ENCODE results near the gene GPR25.
"Not testable (repeated sequence)": the region's sequence is repeated elsewhere in the genome, so short reads cannot be mapped to it uniquely, and the experiment has no call there.

Gene GPR25

DNA sequence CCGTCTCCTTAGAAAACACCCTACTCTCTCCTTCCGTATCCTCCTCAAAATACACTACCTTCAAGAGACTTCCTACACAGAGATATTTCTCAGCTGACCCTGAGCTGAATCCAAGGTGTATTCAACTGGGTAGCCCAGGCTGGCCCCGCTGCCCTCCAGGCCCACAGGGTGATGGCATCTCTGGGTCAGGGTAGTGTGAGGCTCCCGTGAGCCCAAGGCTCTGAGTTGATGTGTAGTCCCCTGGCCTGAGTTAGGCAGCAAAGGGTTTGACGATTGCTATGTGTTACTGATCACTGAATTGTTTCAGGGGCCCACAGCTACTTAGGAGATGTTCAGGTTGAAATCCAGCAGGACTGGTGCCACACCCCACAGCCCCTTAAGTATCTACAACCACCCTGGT lies 28.6 kb downstream of the GPR25 start:
- H3K4me3 ChIP-seq (ENCODE audit: low read length) = no peak overlapping the region
- H3K36me3 ChIP-seq (ENCODE audit: insufficient read depth, low read length) = peaks cover 69% of the 10 kb centered on the region
- no peaks in the 10 kb centered on the region for H3K9me3 ChIP-seq (ENCODE audit: low read length)
- no peak overlapping the region for H2AFZ ChIP-seq (ENCODE audit: low read depth, low read length)
- H3K27me3 ChIP-seq (ENCODE audit: insufficient read depth, low read length) = no peaks in the 10 kb centered on the region
- no peaks in the 10 kb centered on the region for H3K4me1 ChIP-seq (ENCODE audit: insufficient read depth, low read length)

DNA sequence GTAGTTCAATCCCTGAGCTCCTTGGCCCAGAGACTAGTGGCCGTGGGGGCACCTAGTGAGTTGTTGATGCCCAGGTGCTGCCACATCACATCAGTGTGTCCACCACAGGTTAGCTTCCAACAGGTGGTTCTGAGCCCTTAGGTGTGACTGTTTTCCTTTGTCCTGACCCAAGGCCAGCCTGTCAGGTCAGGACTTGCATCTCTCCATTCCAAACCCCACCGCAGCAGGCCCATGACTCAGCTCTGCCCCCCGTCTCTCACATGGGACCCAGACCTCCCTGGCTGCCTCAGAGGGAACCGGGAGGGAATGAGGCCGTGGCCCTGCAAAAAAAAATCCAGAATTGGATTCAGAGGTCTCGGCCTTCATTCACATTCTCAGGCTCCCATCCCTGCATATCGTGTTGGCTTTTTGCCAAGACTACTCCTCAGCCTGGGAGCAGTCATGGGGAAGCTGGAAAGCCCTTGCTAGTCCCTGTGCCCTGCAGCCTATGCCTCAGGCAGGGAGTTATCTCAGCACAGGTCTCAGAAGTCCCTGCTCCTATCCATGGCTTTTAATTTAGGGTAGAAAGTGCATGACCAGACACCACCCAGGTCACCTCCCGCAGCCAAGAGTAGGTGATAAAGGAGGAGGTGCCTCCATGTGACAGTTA lies 29.1 kb downstream of the GPR25 start:
- H2AFZ ChIP-seq (ENCODE audit: low read depth, low read length) = no peak overlapping the region
- H3K36me3 ChIP-seq (ENCODE audit: insufficient read depth, low read length) = peaks cover 75% of the 10 kb centered on the region
- no peak overlapping the region for H3K4me3 ChIP-seq (ENCODE audit: low read length)
- no peaks in the 10 kb centered on the region for H3K9me3 ChIP-seq (ENCODE audit: low read length)
- no peaks in the 10 kb centered on the region for H3K4me1 ChIP-seq (ENCODE audit: insufficient read depth, low read length)
- H3K27me3 ChIP-seq (ENCODE audit: insufficient read depth, low read length) = no peaks in the 10 kb centered on the region

DNA sequence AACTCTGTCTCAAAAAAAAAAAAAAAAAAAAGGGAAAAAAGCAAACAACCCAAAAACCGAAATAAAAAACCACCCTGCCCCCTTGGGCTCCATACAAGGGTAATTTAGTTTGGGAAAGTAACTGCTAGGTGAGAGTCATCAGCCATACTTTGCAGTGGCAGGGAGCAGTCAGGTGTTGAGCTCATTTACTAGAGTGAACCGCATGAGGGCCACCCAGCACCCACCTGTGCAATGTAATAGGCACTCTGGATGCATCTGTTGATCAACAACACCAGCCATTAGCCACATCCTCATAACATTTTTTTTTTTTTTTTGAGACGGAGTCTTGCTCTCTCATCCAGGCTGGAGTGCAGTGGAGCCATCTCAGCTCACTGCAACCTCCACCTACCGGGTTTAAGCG lies 31.0 kb downstream of the GPR25 start:
- Histone ChIP-seq H3K4me1 (ENCODE audit: insufficient read depth, low read length) (no peaks in the 10 kb centered on the region), H3K9me3 (ENCODE audit: low read length) (no peaks in the 10 kb centered on the region), H3K27me3 (ENCODE audit: insufficient read depth, low read length) (no peaks in the 10 kb centered on the region), H2AFZ (ENCODE audit: low read depth, low read length) (no peak overlapping the region), H3K4me3 (ENCODE audit: low read length) (no peak overlapping the region), H3K36me3 (ENCODE audit: insufficient read depth, low read length) (peaks cover 74% of the 10 kb centered on the region)

DNA sequence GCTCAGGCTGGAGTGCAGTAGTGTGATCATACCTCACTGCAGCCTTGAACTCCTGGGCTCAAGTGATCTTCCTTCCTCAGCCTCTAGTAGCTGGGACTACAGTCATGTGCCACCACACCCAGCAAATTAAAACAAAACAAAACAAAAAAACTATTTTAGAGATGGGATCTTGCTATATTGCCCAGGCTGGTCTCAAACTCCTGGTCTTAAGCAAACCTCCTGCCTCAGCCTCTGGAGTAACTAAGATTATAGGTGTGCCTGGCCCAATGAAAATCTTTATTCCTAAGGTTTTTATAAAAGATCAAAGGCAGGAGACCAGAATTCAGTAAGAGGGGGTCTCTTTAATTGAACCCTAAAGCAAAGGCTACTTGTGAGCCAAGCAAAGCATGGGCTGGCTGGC lies 32.0 kb downstream of the GPR25 start:
- H3K27me3 ChIP-seq (ENCODE audit: insufficient read depth, low read length) = no peaks in the 10 kb centered on the region
- H3K4me3 ChIP-seq (ENCODE audit: low read length) = no peak overlapping the region
- no peak overlapping the region for H2AFZ ChIP-seq (ENCODE audit: low read depth, low read length)
- no peaks in the 10 kb centered on the region for H3K4me1 ChIP-seq (ENCODE audit: insufficient read depth, low read length)
- H3K36me3 ChIP-seq (ENCODE audit: insufficient read depth, low read length) = peaks cover 74% of the 10 kb centered on the region
- H3K9me3 ChIP-seq (ENCODE audit: low read length) = no peaks in the 10 kb centered on the region

DNA sequence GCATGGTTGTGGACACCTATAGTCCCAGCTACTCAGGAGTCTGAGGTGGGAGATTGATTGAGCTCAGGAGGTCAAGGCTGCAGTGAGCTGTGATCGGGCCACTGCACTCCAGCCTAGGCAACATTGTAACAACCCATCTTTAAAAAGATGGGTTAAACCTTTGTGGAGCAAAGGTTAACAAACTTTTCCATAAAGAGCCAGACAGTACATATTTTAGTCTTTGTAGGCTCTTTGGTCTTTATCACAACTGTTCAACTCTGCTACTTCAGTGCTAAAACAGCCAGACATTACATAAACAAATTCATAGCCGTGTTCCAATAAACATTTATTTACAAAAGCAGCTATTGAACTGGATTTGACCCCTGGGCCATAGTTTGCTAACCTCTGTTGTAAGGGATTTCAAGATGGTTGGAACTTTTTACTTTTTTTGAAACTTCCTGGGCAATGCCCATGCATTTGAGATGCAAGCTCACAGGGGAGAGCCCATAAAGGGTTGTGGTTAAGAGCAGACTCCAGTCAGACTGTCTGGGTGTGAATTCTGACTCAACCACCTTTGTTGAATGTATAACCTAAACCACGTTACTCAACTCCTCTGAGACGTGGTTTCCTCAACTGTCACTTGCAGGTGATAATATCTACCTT lies 32.8 kb downstream of the GPR25 start:
- Histone ChIP-seq H2AFZ (ENCODE audit: low read depth, low read length) (no peak overlapping the region), H3K9me3 (ENCODE audit: low read length) (no peaks in the 10 kb centered on the region), H3K27me3 (ENCODE audit: insufficient read depth, low read length) (no peaks in the 10 kb centered on the region), H3K36me3 (ENCODE audit: insufficient read depth, low read length) (peaks cover 74% of the 10 kb centered on the region), H3K4me1 (ENCODE audit: insufficient read depth, low read length) (no peaks in the 10 kb centered on the region), H3K4me3 (ENCODE audit: low read length) (no peak overlapping the region)

DNA sequence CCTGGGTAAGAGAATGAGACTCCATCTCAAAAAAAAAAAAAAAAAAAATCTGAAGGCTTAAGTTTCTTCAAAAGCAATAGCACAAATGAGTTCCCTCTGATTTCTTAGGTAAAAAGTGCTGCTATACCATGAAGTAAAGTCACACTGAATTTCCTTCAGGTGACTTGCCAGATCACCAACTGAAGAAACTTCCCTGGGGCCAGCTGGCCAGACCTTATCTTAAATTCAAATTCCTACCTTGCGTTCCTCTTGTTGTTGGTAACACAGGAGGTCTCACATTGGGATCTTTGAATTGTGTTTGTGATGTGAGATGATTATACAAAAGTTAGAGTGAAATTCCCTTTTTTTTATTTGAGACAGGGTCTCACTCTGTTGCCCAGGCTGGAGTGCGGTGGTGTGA lies 33.7 kb downstream of the GPR25 start:
- no peaks in the 10 kb centered on the region for H3K4me1 ChIP-seq (ENCODE audit: insufficient read depth, low read length)
- no peaks in the 10 kb centered on the region for H3K27me3 ChIP-seq (ENCODE audit: insufficient read depth, low read length)
- H3K36me3 ChIP-seq (ENCODE audit: insufficient read depth, low read length) = peaks cover 72% of the 10 kb centered on the region
- no peaks in the 10 kb centered on the region for H3K9me3 ChIP-seq (ENCODE audit: low read length)
- H3K4me3 ChIP-seq (ENCODE audit: low read length) = no peak overlapping the region
- no peak overlapping the region for H2AFZ ChIP-seq (ENCODE audit: low read depth, low read length)

DNA sequence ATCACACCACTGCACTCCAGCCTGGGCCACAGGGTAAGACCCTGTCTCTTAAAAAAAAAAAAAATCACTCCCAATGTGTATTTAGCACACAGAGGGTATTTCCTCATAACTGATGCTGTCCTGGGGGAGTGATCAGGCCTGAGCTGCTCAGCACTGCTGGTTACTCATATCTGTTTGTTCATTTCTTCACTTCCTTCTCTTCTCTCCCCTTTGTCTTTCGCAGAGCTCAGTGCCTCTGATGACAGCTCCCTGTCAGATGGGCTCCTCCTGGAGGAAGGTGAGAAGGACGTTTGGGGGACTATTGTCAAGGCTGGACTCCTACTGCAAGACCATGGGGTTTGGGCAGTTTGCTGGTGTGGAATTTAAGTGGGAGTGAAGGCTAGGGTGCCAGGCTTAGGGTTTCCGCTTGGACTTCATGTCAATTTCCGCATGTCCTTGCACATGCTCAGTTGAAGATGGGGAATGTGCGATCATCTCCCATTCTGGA lies 34.9 kb downstream of the GPR25 start:
- Histone ChIP-seq H2AFZ (ENCODE audit: low read depth, low read length) (no peak overlapping the region), H3K4me3 (ENCODE audit: low read length) (no peak overlapping the region), H3K9me3 (ENCODE audit: low read length) (no peaks in the 10 kb centered on the region), H3K36me3 (ENCODE audit: insufficient read depth, low read length) (peaks cover 70% of the 10 kb centered on the region), H3K27me3 (ENCODE audit: insufficient read depth, low read length) (no peaks in the 10 kb centered on the region), H3K4me1 (ENCODE audit: insufficient read depth, low read length) (no peaks in the 10 kb centered on the region)

DNA sequence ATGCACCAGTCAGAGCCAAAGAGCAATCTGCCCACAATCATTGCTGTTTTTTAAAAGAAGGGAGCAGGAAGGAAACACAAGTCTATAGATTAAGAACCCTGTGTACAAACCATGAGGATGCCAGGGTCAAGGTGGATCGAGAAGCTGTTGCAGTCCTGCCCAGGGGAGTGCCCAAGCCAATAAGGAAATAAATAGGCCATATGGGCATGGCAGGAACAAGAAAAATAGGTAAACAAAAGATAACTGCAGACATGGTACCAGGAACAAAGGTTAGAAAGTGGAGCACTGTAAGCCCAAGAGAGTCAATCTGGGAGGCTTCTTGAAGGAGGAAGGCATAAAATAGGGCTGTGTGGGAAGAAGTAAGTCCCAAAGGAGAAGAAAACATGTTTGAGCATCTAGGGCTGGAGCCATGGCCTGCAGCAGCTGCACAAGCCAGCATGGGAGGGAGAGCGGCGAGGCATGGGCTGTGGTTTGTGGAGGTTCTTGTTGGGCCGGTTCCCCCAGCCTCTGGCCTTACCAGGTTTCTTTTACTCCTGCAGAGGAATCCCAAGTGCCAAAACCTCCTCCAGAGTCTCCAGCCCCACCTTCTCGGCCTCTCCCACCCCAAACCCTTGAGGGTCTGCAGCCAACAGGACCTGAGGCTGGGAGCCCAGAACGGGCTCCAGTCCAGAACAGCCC lies 35.5 kb downstream of the GPR25 start:
- Histone ChIP-seq H2AFZ (ENCODE audit: low read depth, low read length) (no peak overlapping the region), H3K27me3 (ENCODE audit: insufficient read depth, low read length) (no peaks in the 10 kb centered on the region), H3K4me3 (ENCODE audit: low read length) (no peak overlapping the region), H3K36me3 (ENCODE audit: insufficient read depth, low read length) (peaks cover 73% of the 10 kb centered on the region), H3K9me3 (ENCODE audit: low read length) (no peaks in the 10 kb centered on the region), H3K4me1 (ENCODE audit: insufficient read depth, low read length) (no peaks in the 10 kb centered on the region)

DNA sequence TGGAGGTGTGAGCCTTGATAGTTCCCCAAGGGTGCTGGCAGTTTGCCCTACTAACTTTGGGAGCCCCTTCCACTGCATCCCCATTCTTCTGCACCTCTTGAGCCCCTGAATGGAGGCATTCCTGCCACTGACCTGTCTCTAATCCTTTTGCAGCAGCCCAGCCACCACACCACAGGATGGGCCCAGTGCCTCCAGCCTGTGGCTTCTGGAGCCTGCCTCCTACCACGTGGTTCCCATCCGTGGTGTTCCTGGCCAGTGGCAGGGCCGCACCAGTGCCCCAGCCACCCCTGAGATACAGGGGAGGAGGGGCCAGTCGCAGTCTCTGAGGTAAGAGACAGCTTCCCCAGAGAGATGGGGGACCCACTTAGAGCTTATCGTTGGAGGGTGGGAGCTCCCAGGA lies 36.3 kb downstream of the GPR25 start:
- no peak overlapping the region for H3K4me3 ChIP-seq (ENCODE audit: low read length)
- no peak overlapping the region for H2AFZ ChIP-seq (ENCODE audit: low read depth, low read length)
- H3K9me3 ChIP-seq (ENCODE audit: low read length) = no peaks in the 10 kb centered on the region
- H3K27me3 ChIP-seq (ENCODE audit: insufficient read depth, low read length) = no peaks in the 10 kb centered on the region
- H3K36me3 ChIP-seq (ENCODE audit: insufficient read depth, low read length) = peaks cover 71% of the 10 kb centered on the region
- H3K4me1 ChIP-seq (ENCODE audit: insufficient read depth, low read length) = no peaks in the 10 kb centered on the region

DNA sequence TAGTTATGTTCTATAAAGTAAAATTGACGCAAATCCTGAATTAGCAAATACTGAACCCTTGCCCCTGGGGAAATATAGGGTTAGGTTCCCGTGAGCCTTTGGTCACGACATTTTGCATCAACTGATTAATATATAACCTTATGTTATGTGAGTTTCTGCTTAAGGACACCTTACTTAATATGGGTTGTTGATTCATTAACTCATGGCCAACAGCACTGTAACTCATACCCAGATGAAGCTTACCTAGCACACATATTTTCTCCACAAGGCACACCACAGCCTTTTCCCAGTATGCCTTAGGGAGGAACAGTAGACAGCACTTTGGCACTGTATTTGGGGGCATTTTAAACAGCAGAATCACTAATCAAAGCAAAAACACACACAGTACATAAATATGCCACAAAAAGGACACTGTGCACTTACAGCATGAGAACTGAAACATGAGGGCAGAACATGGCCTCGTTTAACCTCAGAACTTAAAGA lies 37.0 kb downstream of the GPR25 start:
- H3K4me3 ChIP-seq (ENCODE audit: low read length) = no peak overlapping the region

DNA sequence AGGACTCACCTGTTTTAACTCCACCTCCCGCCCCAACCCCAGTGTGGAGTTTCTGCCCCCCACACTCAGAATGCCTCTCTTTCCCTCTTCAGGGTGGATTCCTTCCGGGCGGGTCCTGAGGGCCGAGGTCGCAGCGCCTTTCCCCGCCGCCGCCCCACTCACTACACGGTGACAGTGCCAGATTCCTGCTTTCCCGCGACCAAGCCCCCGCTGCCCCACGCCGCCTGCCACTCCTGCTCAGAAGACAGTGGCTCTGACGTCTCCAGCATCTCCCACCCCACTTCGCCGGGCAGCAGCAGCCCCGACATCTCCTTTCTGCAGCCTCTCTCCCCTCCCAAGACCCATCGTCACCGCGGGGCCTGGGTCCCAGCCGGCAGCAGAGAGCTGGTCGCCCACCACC lies 38.6 kb downstream of the GPR25 start:
- Histone ChIP-seq H3K36me3 (ENCODE audit: insufficient read depth, low read length) (peaks cover 64% of the 10 kb centered on the region), H3K4me1 (ENCODE audit: insufficient read depth, low read length) (no peaks in the 10 kb centered on the region), H3K27me3 (ENCODE audit: insufficient read depth, low read length) (no peaks in the 10 kb centered on the region), H3K4me3 (ENCODE audit: low read length) (no peak overlapping the region), H2AFZ (ENCODE audit: low read depth, low read length) (no peak overlapping the region), H3K9me3 (ENCODE audit: low read length) (no peaks in the 10 kb centered on the region)

More for the DNA sequence above, 37.0 kb downstream of the GPR25 start:
- Histone ChIP-seq H3K36me3 (ENCODE audit: insufficient read depth, low read length) (peaks cover 71% of the 10 kb centered on the region), H3K9me3 (ENCODE audit: low read length) (no peaks in the 10 kb centered on the region), H3K4me1 (ENCODE audit: insufficient read depth, low read length) (no peaks in the 10 kb centered on the region), H3K27me3 (ENCODE audit: insufficient read depth, low read length) (no peaks in the 10 kb centered on the region), H2AFZ (ENCODE audit: low read depth, low read length) (no peak overlapping the region)

DNA sequence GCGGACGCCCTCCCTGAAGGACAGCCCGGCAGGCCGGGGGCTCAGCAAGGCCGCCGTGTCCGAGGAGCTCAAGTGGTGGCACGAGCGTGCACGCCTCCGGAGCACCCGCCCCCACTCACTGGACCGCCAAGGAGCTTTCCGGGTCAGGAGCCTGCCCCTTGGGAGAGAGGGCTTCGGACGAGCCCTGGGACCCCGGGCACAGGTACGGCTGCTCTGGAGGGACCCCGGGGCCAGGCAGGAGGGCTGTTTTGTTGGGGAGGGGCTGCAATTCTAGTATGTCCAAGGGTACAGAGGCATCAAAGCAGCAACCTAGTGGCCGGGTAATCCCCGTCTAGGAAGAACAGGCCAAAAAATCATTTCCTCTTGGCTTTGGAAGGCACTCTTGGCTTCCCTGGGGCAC lies 39.2 kb downstream of the GPR25 start:
- not testable (repeated sequence) for H3K4me1 ChIP-seq (ENCODE audit: insufficient read depth, low read length); H3K4me3 ChIP-seq (ENCODE audit: low read length); H3K27me3 ChIP-seq (ENCODE audit: insufficient read depth, low read length); H2AFZ ChIP-seq (ENCODE audit: low read depth, low read length); H3K9me3 ChIP-seq (ENCODE audit: low read length)
- H3K36me3 ChIP-seq (ENCODE audit: insufficient read depth, low read length) = peaks cover 58% of the 10 kb centered on the region

DNA sequence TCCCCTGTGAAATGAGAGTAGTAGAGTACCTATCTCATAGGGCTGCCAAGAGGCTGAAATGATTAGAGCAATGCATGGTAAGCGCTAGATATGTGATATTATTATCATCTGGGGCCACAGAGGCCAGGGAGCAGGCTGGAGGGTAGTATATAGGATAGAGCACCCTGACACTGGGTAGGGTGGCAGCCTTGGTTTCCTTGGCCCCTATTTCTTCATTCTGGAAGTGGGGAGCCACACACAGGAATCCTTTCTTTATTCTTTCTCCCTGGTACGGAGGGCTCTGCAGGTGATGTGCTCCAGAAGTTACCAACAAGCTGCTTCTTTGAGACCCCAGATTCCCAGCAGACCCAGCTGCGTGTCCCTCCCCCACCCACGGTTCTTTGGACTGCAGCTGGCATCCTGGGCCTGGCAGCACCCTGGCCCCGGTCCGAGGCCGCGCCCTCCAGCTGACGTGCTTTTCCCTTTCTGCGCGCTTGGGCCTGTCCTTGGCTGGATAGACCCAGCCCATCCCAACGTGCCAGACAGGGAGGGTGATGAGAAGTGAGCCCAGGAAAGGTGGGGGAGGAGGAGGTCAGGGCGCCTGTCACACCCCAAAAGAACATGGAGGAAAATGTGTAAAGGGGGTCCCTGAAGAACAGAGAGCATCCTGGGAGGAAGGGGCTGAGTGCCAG lies 40.1 kb downstream of the GPR25 start:
- H3K4me3 ChIP-seq (ENCODE audit: low read length) = no peak overlapping the region
- no peaks in the 10 kb centered on the region for H3K27me3 ChIP-seq (ENCODE audit: insufficient read depth, low read length)
- no peak overlapping the region for H2AFZ ChIP-seq (ENCODE audit: low read depth, low read length)
- peaks cover 52% of the 10 kb centered on the region for H3K36me3 ChIP-seq (ENCODE audit: insufficient read depth, low read length)
- H3K4me1 ChIP-seq (ENCODE audit: insufficient read depth, low read length) = no peaks in the 10 kb centered on the region
- H3K9me3 ChIP-seq (ENCODE audit: low read length) = no peaks in the 10 kb centered on the region

Measured in neuron (in vitro differentiated cells).